HG03432 (cell line): ENCODE results near the gene PRICKLE2.

Experiments
- ATAC-seq: cut with Tn5 transposase; IDR thresholded peaks from one replicate; pipeline ENCODE4 v1.9.1; 2021; ENCODE audit warnings: mild to moderate bottlenecking, moderate library complexity; ENCODE audit not compliant: unreplicated experiment

The PRICKLE2 gene

GRCh38 chr3:64081235-64081630, 144.0 kb downstream of the PRICKLE2 start:
- no peak for ATAC-seq

DNA sequence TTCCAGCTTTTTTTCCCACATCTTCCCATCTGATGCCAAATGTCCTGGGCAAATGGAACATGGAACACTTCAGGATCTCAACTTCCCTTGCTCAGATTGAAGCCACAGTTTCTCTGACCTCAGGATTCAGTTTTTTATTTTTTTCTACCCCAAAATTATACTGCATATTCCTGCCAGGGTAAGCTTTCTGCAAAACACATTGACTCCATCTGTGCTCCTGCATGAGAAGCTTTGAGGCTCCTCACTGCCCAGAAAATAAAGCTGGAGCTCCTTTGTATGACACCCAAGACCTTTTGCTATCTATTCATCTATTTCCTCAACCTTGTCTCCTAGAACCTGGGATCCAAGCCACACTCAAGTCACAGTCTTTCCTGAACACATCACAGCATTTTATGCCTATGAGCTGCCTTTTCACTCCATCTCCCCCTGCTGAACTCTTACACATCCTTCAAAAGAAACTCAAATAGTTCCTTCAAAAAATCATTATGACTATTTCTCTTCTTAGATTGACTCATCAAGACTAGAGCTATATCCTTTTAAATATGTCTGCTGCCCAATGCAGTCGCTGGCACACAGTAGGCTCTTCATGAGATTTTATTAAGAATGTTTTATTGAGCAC, 144.5 kb downstream of the PRICKLE2 start:
- no peak for ATAC-seq

DNA sequence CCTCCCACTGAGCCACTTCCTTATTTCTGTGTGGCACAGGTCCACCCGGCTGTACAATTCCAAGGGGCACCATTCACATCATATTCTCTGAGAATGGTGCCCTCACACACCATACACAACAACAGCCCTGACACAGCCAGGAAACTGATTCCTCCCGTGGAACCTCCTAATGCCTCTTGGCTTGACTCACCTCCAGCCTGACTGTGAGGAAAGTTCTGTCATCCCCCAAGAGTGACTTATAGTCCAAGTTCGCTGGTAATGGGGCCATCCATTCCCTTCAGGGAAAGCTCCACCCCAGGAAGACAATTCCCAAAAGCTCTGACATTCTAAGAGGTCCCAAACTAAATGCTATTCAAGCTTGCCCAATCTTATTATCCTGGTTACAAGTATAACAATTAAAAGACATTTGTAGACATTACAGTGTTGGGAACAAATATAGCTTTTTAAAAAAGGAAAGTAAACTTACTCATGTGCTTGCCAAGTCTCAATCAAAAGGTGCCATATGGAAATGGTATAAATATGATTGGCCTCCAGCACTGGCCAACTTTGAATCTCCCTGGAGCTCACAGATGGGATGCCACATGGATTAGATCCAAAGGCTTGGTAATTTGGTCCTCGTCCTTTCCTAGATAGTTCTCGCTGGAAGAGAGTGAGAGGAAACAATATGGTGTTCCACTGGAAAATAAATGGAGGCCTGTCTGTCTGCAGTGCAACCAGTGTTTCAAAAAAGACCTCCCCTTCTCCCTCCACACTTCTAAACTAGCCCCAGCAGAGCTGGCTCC, 145.7 kb downstream of the PRICKLE2 start:
- ATAC-seq: no peak

- no peak for ATAC-seq
Observed at GRCh38 chr3:64078966-64079365, 146.3 kb downstream of the PRICKLE2 start.

GRCh38 chr3:64074895-64075679, 150.2 kb downstream of the PRICKLE2 start:
- ATAC-seq: no peak

DNA sequence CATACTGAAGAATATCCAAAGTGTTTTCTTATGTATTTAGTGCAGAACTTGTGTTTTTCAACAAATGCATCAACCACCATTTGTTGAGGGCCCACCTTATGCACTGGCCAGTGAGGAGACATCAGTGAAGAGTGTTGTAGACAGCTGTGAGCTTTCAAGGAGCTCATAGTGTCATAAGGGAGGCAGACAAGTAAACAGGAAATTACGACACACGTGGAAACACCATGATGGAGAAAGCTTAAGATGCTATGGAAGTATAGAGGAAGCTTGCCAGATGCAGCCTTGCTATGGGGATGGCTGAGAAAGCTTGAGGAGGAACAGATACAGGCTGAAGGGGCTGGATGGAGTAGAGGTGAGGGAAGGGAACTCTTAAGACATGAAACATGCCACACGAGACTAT, 151.2 kb downstream of the PRICKLE2 start:
- ATAC-seq: no peak

GRCh38 chr3:64073158-64073761, 152.0 kb downstream of the PRICKLE2 start:
- no peak for ATAC-seq

DNA sequence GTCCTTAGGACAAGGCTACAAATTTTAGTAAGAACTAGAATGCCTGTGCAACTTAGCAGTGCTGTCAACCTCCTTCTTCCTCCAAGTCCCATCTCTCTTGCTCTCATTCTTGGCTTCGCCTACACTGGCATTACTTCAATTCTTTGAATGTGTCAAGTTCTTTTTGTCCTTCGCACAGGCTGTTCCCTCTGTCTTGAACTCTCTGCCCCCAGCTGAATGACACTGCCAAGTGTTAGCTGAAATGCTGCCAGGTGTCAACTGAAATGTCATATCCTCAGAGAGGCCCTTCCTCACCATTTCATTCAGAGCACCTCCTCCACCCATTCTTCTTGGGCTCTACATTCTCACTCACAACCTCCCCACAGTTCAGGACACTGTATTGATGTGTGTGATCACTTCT, 153.1 kb downstream of the PRICKLE2 start:
- no peak for ATAC-seq

DNA sequence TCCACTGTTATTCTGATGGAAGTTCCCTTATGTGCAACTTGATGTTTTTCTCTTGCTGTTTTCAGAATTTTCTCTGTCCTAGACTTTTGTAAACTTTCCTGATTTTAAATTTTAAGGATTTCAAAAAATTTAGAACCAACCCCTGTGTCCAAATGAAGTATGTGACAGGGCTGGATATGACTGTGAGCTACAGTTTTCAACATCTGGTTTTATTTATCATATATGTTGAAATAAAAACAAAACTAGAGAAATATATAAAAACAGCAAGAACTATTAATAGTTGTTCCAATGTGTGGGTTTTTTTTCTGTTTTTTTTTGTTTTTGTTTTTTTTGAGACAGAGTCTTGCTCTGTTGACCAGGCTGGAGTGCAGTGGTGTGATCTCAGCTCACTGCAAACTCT, 154.6 kb downstream of the PRICKLE2 start:
- ATAC-seq: no peak

DNA sequence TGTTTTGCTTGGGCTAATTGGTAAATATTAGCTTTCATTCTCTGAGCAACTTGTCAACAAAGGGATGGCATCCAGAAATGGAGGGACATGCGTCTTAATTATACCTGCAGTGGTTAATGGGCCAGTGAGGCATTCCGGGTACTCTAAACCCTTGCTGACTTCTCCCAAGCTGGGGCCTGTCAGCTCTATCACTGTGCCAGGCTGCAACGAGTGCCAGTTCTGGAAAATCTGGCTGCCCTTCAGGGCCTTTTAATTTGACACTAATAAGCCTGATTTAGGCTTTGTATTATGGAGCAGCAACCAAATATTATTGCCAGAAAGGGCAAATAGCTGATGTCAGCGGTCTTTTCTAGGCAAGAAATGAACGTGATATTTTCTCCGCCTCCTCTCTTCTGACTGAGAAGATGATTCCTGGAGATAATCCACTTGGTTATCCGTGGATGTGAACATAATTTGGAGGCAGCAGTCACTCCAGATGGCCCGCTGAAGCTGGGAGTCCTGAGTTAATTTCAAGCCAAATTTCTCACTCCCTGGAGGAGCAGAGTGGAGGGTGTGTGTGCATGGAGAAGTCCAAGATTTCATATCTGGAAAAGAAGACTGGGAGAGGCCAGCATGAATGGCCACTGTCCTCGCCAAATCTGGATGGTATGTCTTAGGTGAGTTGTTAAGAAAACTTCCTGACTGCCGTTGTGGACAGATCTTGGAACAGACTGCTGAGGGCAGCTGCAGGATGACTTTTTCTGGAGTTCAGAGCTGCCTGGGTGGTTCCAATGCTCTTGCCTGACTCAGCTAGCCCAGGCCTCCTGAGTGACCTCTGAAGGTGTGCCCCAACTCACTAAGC, 157.5 kb downstream of the PRICKLE2 start:
- no peak for ATAC-seq

- ATAC-seq: no peak
Observed at GRCh38 chr3:64064804-64065203, 160.5 kb downstream of the PRICKLE2 start.

- no peak for ATAC-seq
Observed at GRCh38 chr3:64063983-64064438, 161.3 kb downstream of the PRICKLE2 start.

DNA sequence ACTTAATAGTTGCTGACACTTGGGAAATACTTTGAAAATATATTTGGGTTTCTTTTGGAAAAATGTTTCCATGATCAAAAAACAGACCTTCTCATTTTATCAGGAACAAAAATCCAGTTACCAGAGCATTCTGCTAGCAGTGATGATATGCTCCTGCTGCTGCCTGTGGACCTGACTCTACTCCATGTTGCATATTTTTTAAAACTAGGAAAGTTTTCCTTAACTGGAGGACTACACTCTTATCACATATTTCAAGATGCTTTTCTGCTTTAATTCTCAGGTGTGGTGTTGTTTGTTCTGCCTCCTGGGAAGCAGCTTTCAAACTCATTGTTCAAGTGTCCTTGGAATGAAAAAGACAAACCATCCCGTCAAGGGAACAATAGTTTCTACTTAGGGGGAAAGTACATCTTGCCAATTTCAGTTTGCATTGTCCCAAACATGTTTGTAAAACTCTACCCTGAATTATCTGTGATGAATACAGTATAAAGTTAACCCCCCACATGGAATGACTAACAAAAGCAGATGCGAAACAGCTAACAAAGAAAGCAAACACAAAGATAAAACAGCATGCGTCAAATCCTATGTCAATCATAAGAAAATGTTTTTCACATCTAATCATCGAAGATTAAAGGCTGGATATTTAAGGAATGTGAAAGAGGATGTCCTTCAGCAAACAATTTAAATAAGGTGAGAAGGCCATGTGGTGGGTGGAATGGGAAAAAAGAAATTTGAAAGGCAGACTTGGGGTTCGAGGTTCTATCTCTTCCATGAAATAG, 161.9 kb downstream of the PRICKLE2 start:
- ATAC-seq: no peak

GRCh38 chr3:64061628-64062027, 163.6 kb downstream of the PRICKLE2 start:
- ATAC-seq: no peak

DNA sequence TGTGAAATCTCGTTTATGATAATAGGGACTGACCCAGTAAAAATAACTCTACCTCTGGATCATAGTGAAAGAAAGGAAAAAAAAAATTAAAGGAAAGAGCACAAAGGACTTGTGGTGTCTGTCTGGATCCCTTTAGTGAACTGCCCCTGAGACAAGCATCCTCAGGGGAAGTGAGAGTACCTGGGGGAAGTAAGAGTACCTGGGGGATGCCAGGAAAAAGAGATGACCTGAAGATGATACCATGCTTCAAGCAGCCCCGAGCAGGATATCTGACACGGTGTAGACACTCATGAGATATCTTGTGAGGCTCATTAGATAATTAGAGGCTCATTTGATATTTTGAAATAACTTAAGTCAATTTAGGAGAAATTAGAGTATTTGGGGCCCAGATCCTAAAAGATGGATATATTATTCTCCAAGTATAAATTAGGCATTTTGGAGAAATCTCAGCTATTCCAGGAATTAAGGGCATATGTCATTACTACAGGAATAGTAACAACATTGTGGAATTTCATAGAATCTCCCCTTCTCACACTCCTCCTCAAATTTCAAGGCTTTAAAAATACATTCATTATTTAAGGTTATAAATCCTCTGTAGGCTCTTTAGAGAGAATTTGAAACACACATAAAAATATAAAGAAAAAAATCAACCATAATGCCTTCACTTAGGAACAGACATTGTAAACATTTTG, 165.6 kb downstream of the PRICKLE2 start:
- ATAC-seq: no peak

DNA sequence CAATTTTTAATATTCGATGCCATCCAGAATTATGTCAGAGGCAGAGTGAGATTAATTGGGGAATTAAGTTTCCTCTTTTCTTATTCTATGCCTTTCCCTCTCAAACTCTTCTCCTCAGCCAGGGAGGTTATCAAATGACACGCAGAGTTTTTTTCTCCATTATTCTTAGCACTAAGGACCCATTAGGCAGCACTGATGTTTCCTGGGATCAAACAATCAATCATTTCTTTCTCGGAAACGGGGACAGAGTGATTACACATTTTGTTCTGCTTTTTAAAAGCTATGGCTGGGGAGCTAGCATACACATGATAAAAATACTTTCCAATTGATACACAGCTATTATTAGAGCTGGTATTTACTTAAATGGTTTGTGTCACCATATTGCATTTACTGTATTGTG, 166.7 kb downstream of the PRICKLE2 start:
- no peak for ATAC-seq

GRCh38 chr3:64057231-64057630, 168.0 kb downstream of the PRICKLE2 start:
- ATAC-seq: no peak

DNA sequence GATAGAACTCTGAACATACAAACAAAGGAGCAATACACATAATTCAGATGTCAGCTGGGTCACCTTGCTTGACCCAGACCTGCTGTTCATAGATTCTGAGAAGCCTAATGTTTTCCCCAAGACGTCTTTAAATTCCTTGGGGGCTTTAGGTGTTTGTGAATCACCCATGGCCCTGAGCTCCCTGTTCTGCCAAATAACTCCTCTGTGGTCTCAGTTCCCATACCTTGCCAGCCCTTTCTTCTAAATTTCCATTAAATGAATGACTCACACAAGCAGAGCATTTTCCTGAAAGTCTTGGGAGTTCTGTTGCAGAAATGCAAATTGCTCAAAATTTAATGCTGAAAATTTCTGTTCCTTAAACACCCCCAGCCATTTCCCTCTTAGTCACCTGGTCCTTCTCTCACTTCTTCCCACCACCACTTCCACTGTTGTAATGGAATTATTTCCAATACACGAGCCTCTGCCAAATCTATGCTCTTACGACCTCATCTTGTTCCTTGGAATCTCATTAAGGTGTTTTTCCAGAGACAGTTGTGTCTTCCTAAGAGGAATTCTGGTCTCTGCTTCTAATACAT, 168.6 kb downstream of the PRICKLE2 start:
- no peak for ATAC-seq

GRCh38 chr3:64055076-64055475, 170.2 kb downstream of the PRICKLE2 start:
- ATAC-seq: no peak
